Loucy (cell line): ENCODE data around the gene NLRP3.
"Not testable (repeated sequence)": the region's sequence is repeated elsewhere in the genome, so short reads cannot be mapped to it uniquely, and the experiment has no call there.

Source experiments
- H2AFZ ChIP-seq: fragments of 200-600 bp; sonication (generic); 2 replicates; pipeline ENCODE4 v1.6.0; 2016; ENCODE audit warnings: antibody characterized with exemption, mild to moderate bottlenecking, low read length, moderate library complexity
- H3F3A ChIP-seq: fragments of 200-600 bp; 2 replicates; pipeline ENCODE4 v1.6.0; 2016; ENCODE audit warnings: antibody characterized with exemption, low read depth, mild to moderate bottlenecking
- H3K27me3 ChIP-seq: fragments of 200-600 bp; sonication (generic); 2 replicates; pipeline ENCODE4 v1.6.1; 2014; ENCODE audit warnings: low read length, mild to moderate bottlenecking; ENCODE audit not compliant: insufficient read depth, poor library complexity, severe bottlenecking
- H3K36me3 ChIP-seq: fragments of 200-600 bp; sonication (generic); 2 replicates; pipeline ENCODE4 v1.6.1; 2016; ENCODE audit warnings: low read length; ENCODE audit not compliant: insufficient read depth
- H3K4me1 ChIP-seq: fragments of 200-600 bp; sonication (generic); 2 replicates; pipeline ENCODE4 v1.5.1; 2014; ENCODE audit warnings: low read length, mild to moderate bottlenecking; ENCODE audit not compliant: insufficient read depth, poor library complexity, severe bottlenecking
- H3K4me2 ChIP-seq: fragments of 200-600 bp; sonication (generic); 2 replicates; pipeline ENCODE4 v1.6.0; 2014; ENCODE audit warnings: antibody characterized with exemption, low read length, low read depth, mild to moderate bottlenecking; ENCODE audit not compliant: poor library complexity, severe bottlenecking
- H3K4me3 ChIP-seq: fragments of 200-600 bp; sonication (generic); 2 replicates; pipeline ENCODE4 v1.5.1; 2014; ENCODE audit warnings: low read length, mild to moderate bottlenecking, mixed read lengths; ENCODE audit not compliant: poor library complexity, severe bottlenecking
- H3K79me2 ChIP-seq: fragments of 200-600 bp; sonication (generic); 2 replicates; pipeline ENCODE4 v1.6.1; 2014; ENCODE audit warnings: low read length; ENCODE audit not compliant: insufficient read depth
- H3K9ac ChIP-seq: fragments of 200-600 bp; sonication (generic); 2 replicates; pipeline ENCODE4 v1.6.0; 2014; ENCODE audit warnings: mild to moderate bottlenecking, low read depth, low read length, moderate library complexity; ENCODE audit not compliant: poor library complexity, severe bottlenecking
- H3K9me2 ChIP-seq: fragments of 200-600 bp; sonication (generic); replicated peaks from 2 replicates; pipeline ENCODE4 v1.6.1; 2016; ENCODE audit warnings: low read depth, low read length, mixed read lengths
- H3K9me3 ChIP-seq: fragments of 200-600 bp; sonication (generic); 2 replicates; pipeline ENCODE4 v1.6.1; 2014; ENCODE audit warnings: mild to moderate bottlenecking, antibody characterized with exemption, low read length, low read depth; ENCODE audit not compliant: insufficient read depth
- H4K20me1 ChIP-seq: fragments of 200-600 bp; sonication (generic); 2 replicates; pipeline ENCODE4 v1.6.0; 2014; ENCODE audit warnings: antibody characterized with exemption, low read length, mild to moderate bottlenecking; ENCODE audit not compliant: insufficient read depth, poor library complexity, severe bottlenecking
- EZH2phosphoT487 ChIP-seq: fragments of 200-600 bp; IDR thresholded peaks from 2 replicates; pipeline ENCODE4 v1.6.1; 2018; ENCODE audit warnings: antibody characterized with exemption, mild to moderate bottlenecking, moderate library complexity, borderline replicate concordance
- TF ChIP-seq, protein P1 (sequence below): fragments of 200-600 bp; sonication (generic); conservative IDR thresholded peaks from 2 replicates; pipeline ENCODE4 v1.5.1; 2014; ENCODE audit warnings: mild to moderate bottlenecking, antibody characterized with exemption, low read length

NLRP3 gene

DNA sequence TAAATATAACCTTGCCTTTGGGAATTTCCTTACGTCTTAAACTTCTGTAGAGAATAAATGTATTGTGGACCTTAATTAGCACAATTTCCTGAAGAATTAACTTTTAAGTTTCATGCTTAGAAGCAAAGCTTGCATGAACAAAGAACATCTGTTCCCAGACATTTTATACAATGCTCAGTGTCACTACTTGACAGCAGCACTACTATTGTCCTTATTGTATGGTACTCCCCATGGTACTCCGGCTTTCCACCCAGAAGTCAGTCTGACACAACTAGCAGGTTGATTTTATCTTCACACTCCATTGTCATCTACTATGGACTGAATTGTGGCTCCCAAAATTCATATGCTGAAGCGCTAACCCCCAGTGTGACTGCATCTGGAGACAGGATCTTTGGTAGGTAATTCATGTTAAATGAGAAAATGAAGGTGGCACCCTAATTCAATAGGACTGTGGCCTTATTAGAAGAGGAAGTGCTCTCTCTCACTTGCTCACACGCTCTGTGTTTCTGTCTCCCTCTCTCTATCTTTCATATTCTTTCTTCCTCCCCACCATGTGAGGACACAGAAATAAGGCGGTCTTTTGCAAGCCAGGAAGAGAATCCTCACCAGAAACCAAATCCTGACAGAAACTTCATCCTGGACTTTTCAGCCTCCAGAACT lies 52.6 kb downstream of the NLRP3 start:
- Histone ChIP-seq H3K79me2 (no peaks in the 10 kb centered on the region), H3K9ac (no peak overlapping the region), H3K36me3 (no peaks in the 10 kb centered on the region), H3K4me1 (no peaks in the 10 kb centered on the region), H3K27me3 (no peaks in the 10 kb centered on the region), H3K9me3 (no peaks in the 10 kb centered on the region), H2AFZ (no peak overlapping the region), H3K4me3 (no peak overlapping the region), H3K4me2 (no peak overlapping the region), H3F3A (no peaks in the 10 kb centered on the region), H3K9me2 (no peaks in the 10 kb centered on the region), H4K20me1 (no peaks in the 10 kb centered on the region)
- no peak for TF ChIP-seq EZH2phosphoT487
- TF ChIP-seq, protein P1, sequence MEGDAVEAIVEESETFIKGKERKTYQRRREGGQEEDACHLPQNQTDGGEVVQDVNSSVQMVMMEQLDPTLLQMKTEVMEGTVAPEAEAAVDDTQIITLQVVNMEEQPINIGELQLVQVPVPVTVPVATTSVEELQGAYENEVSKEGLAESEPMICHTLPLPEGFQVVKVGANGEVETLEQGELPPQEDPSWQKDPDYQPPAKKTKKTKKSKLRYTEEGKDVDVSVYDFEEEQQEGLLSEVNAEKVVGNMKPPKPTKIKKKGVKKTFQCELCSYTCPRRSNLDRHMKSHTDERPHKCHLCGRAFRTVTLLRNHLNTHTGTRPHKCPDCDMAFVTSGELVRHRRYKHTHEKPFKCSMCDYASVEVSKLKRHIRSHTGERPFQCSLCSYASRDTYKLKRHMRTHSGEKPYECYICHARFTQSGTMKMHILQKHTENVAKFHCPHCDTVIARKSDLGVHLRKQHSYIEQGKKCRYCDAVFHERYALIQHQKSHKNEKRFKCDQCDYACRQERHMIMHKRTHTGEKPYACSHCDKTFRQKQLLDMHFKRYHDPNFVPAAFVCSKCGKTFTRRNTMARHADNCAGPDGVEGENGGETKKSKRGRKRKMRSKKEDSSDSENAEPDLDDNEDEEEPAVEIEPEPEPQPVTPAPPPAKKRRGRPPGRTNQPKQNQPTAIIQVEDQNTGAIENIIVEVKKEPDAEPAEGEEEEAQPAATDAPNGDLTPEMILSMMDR, result no peak

DNA sequence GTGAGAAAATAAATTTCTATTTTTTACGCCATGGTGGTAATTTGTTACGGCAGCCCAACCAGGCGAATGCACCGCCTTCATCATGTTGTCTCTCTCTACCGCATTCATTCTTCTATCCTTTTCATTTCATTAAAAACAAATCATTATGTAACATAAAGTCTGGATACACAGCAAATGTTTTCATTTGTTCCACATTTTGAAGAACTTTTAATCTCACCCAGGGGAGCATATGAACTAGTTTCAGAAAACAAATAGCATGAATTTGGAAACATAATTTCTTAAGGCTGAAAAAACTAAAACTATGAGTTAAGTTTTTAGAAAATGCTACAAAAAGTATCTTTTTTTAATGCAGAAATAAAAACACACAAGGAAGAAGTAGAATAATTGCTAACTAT lies 53.2 kb downstream of the NLRP3 start:
- no peak for TF ChIP-seq EZH2phosphoT487
- TF ChIP-seq, protein P1, result no peak
- no peak overlapping the region for H3K4me3 ChIP-seq
- H3K27me3 ChIP-seq, result no peaks in the 10 kb centered on the region
- H3K4me1 ChIP-seq, result no peaks in the 10 kb centered on the region
- H3K4me2 ChIP-seq, result no peak overlapping the region
- no peaks in the 10 kb centered on the region for H3F3A ChIP-seq
- no peaks in the 10 kb centered on the region for H4K20me1 ChIP-seq
- H3K36me3 ChIP-seq, result no peaks in the 10 kb centered on the region
- H3K79me2 ChIP-seq, result no peaks in the 10 kb centered on the region
- no peak overlapping the region for H3K9ac ChIP-seq
- no peaks in the 10 kb centered on the region for H3K9me3 ChIP-seq
- no peaks in the 10 kb centered on the region for H3K9me2 ChIP-seq
- H2AFZ ChIP-seq, result no peak overlapping the region

DNA sequence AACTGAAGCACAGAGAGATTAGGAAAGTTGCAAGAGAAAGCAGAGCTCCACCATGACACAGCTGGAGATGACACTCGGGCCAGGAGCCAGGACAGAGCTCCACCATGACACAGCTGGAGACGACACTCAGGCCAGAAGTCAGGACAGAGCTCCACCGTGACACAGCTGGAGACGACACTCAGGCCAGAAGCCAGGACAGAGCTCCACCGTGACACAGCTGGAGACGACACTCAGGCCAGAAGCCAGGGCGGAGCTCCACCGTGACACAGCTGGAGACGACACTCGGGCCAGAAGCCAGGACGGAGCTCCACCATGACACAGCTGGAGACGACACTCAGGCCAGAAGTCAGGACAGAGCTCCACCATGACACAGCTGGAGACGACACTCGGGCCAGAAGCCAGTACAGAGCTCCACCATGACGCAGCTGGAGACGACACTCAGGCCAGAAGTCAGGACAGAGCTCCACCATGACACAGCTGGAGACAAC lies 55.0 kb downstream of the NLRP3 start:
- not testable (repeated sequence) for H3K27me3 ChIP-seq, H3K9ac ChIP-seq, H3K9me3 ChIP-seq, H3K79me2 ChIP-seq, H4K20me1 ChIP-seq, H3K4me2 ChIP-seq, H3K9me2 ChIP-seq, H3F3A ChIP-seq, H2AFZ ChIP-seq, H3K36me3 ChIP-seq, H3K4me3 ChIP-seq, H3K4me1 ChIP-seq

DNA sequence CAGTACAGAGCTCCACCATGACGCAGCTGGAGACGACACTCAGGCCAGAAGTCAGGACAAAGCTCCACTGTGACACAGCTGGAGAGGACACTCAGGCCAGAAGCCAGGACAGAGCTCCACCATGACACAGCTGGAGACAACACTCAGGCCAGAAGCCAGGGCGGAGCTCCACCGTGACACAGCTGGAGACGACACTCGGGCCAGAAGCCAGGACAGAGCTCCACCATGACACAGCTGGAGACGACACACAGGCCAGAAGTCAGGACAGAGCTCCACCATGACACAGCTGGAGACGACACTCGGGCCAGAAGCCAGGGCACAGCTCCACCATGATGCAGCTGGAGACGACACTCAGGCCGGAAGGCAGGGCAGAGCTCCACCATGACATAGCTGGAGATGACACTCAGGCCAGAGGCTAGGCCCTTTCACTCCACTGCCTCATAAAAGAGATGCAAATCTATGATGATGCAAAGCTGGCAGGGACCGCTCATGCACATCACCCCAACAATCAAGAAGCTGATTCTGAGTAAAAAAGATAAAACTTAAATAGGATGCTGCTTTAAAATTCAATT lies 55.6 kb downstream of the NLRP3 start:
- Histone ChIP-seq H3K9me3 (no peaks in the 10 kb centered on the region), H3K79me2 (no peaks in the 10 kb centered on the region), H3K4me3 (no peak overlapping the region), H3K27me3 (no peaks in the 10 kb centered on the region), H3K4me1 (no peaks in the 10 kb centered on the region), H3K9me2 (no peaks in the 10 kb centered on the region), H3K36me3 (no peaks in the 10 kb centered on the region), H2AFZ (no peak overlapping the region), H3F3A (no peaks in the 10 kb centered on the region), H3K9ac (no peak overlapping the region), H3K4me2 (no peak overlapping the region), H4K20me1 (no peaks in the 10 kb centered on the region)
- no peak for TF ChIP-seq EZH2phosphoT487
- TF ChIP-seq, protein P1, result no peak
